ENCODE results near the gene E2F4. TPM values are rescaled to one million over a fixed set of nuclear protein-coding genes. Genes with fewer than 3 reads are reported as not detected.

E2F4 gene
- total and polyA plus RNA-seq, 2 of the 13 experiments (the other 11 are each of a cell fraction or from before 2014, with no cell fraction given): 84.8 to 91.2 TPM

GRCh38 chr16:67148656-67149275 lies 43.2 kb upstream of the E2F4 start:
- no peak overlapping the region for H3K27ac ChIP-seq (ENCODE audit: extremely low read length, insufficient read depth, low read length)
- 90% methylated on average over 10 of the region's 11 CpGs for WGBS (ENCODE audit: low lambda C conversion rate)
- no peak for DNase-seq (ENCODE audit: low spot score)
- peak; percentile 4 for ATAC-seq
- H4K20me1 ChIP-seq (ENCODE audit: insufficient read depth, low read length): peaks cover 9% of the 10 kb centered on the region; the same call in 1 of the 2 replicates
- H3K27me3 ChIP-seq (ENCODE audit: control insufficient read depth in 1 of 2, insufficient read depth in 2 of 2, low read length in 2 of 2): no peaks in the 10 kb centered on the region; a peak in 1 of 5 replicates
- H3K4me3 ChIP-seq (replicated peaks in 1 of 3; ENCODE audit: insufficient read depth in 1 of 3, low read depth in 2 of 3, low read length in 3 of 3): no peak overlapping the region
- H3K36me3 ChIP-seq (replicated peaks in 1 of 2; ENCODE audit: control insufficient read depth in 1 of 2, insufficient read depth in 2 of 2, low read length in 2 of 2): peaks cover 36 to 54% of the 10 kb centered on the region in 2 experiments
- in situ Hi-C loops (cut with HindIII; ENCODE audit: extremely low pct_ligation_motif_present, low pct_unique_long_range_greater_than_20kb): no loop called here
- no peak overlapping the region for H3K4me2 ChIP-seq (ENCODE audit: low read depth, low read length)
- H3K9ac ChIP-seq (ENCODE audit: insufficient read depth, low read depth, low read length): no peak overlapping the region
- intact Hi-C loops (cut with micrococcal nuclease; ENCODE audit: unreplicated experiment): no loop called here
- no peaks in the 10 kb centered on the region for H3K79me2 ChIP-seq (ENCODE audit: insufficient read depth, low read length)
- H3K4me1 ChIP-seq (ENCODE audit: insufficient read depth, low read length): peaks cover 18% of the 10 kb centered on the region
- CTCF ChIA-PET (ENCODE audit: low intra/inter-chr PET ratio, low total read pairs): no interaction called here
- POLR2A ChIA-PET: interaction anchor here (1.7 to 4.1 kb wide), 3 partner anchors 7 to 37 kb away, joined by 13 to 19 read pairs (median 16); partner anchors contain the start of genes FBXL8 and TRADD
- H2AFZ ChIP-seq (ENCODE audit: low read length): no peak overlapping the region
- no TSS peak for BruUV-seq (replicated peaks)
- FAIRE-seq: no peak
- H3K9me3 ChIP-seq (ENCODE audit: low read length): no peaks in the 10 kb centered on the region
- TF ChIP-seq YEATS2 (CRISPR knock-in tag; IDR thresholded peaks at IDR 0.05; ENCODE audit: borderline replicate concordance) (no peak), ZC3H4 (CRISPR knock-in tag; IDR thresholded peaks at IDR 0.05; ENCODE audit: borderline replicate concordance) (no peak), THAP9 (CRISPR knock-in tag; IDR thresholded peaks at IDR 0.05; ENCODE audit: borderline replicate concordance) (0 out of 2 replicates have a peak, but pooled peaks have one; percentile 18), PAF1 (CRISPR knock-in tag; IDR thresholded peaks at IDR 0.05) (no peak), ZGPAT (CRISPR knock-in tag; IDR thresholded peaks at IDR 0.05) (no peak), TEAD2 (CRISPR knock-in tag; IDR thresholded peaks at IDR 0.05) (0 out of 2 replicates have a peak, but pooled peaks have one; percentile 28), POLR2AphosphoS2 (IDR thresholded peaks at IDR 0.05; ENCODE audit: low read depth, low read length) (peak; percentile 66; the same call in 1 of the 2 replicates), SP2 (CRISPR knock-in tag; IDR thresholded peaks at IDR 0.05) (peak; percentile 10; the same call in 1 of the 2 replicates), ZNF160 (CRISPR knock-in tag; IDR thresholded peaks at IDR 0.05) (no peak), ZBTB38 (CRISPR knock-in tag; IDR thresholded peaks at IDR 0.05) (no peak), ZNF841 (CRISPR knock-in tag; IDR thresholded peaks at IDR 0.05; ENCODE audit: borderline replicate concordance) (peak; percentile 21; the same call in 1 of the 2 replicates)
- TF ChIP-seq, protein P1, sequence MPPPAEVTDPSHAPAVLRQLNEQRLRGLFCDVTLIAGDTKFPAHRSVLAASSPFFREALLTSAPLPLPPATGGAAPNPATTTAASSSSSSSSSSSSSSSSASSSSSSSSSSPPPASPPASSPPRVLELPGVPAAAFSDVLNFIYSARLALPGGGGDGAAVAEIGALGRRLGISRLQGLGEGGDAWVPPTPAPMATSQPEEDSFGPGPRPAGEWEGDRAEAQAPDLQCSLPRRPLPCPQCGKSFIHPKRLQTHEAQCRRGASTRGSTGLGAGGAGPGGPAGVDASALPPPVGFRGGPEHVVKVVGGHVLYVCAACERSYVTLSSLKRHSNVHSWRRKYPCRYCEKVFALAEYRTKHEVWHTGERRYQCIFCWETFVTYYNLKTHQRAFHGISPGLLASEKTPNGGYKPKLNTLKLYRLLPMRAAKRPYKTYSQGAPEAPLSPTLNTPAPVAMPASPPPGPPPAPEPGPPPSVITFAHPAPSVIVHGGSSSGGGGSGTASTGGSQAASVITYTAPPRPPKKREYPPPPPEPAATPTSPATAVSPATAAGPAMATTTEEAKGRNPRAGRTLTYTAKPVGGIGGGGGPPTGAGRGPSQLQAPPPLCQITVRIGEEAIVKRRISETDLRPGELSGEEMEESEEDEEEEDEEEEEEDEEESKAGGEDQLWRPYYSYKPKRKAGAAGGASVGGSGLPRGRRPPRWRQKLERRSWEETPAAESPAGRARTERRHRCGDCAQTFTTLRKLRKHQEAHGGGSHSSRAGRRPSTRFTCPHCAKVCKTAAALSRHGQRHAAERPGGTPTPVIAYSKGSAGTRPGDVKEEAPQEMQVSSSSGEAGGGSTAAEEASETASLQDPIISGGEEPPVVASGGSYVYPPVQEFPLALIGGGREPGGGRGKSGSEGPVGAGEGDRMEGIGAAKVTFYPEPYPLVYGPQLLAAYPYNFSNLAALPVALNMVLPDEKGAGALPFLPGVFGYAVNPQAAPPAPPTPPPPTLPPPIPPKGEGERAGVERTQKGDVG (CRISPR knock-in tag; IDR thresholded peaks at IDR 0.05; ENCODE audit: borderline replicate concordance): no peak
- TF ChIP-seq, protein P2, sequence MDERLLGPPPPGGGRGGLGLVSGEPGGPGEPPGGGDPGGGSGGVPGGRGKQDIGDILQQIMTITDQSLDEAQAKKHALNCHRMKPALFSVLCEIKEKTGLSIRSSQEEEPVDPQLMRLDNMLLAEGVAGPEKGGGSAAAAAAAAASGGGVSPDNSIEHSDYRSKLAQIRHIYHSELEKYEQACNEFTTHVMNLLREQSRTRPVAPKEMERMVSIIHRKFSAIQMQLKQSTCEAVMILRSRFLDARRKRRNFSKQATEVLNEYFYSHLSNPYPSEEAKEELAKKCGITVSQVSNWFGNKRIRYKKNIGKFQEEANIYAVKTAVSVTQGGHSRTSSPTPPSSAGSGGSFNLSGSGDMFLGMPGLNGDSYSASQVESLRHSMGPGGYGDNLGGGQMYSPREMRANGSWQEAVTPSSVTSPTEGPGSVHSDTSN (CRISPR knock-in tag; IDR thresholded peaks at IDR 0.05): no peak
- TF ChIP-seq, protein P3, sequence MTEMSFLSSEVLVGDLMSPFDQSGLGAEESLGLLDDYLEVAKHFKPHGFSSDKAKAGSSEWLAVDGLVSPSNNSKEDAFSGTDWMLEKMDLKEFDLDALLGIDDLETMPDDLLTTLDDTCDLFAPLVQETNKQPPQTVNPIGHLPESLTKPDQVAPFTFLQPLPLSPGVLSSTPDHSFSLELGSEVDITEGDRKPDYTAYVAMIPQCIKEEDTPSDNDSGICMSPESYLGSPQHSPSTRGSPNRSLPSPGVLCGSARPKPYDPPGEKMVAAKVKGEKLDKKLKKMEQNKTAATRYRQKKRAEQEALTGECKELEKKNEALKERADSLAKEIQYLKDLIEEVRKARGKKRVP (CRISPR knock-in tag; IDR thresholded peaks at IDR 0.05): no peak
